ENCODE results near the gene PCSK2. TPM values are rescaled to one million over a fixed set of nuclear protein-coding genes. Genes with fewer than 3 reads are reported as not detected.

The PCSK2 gene
- polyA plus RNA-seq, 2 of the 4 experiments (the other 2 are of a cell fraction) = 0.01 TPM; not detected in 1

DNA sequence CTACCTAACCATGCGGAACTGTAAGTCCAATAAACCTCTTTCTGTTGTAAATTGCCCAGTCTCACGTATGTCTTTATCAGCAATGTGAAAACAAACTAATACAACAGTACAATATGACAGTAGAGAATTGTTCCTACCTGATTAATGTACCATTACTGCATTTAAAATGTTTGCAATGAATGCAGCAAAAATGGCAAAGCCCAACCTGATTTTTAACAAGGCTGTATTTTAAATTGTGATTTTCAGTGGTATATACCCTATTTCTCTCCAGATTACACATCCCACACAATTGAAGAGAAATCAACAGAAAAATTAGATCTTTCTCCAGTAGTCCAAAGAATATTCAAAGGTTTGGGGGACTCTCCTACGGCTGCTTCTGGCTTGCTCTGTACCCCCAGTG, 3.3 kb upstream of the PCSK2 start:
- no peak for TF ChIP-seq MAX (IDR thresholded peaks at IDR 0.05)
- no peak for TF ChIP-seq PHF8 (IDR thresholded peaks at IDR 0.05; ENCODE audit: borderline replicate concordance, low read depth)
- no peak for TF ChIP-seq MYC (IDR thresholded peaks at IDR 0.05; ENCODE audit: borderline replicate concordance, low read length)
- TF ChIP-seq, protein P1, sequence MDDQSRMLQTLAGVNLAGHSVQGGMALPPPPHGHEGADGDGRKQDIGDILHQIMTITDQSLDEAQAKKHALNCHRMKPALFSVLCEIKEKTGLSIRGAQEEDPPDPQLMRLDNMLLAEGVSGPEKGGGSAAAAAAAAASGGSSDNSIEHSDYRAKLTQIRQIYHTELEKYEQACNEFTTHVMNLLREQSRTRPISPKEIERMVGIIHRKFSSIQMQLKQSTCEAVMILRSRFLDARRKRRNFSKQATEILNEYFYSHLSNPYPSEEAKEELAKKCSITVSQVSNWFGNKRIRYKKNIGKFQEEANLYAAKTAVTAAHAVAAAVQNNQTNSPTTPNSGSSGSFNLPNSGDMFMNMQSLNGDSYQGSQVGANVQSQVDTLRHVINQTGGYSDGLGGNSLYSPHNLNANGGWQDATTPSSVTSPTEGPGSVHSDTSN (IDR thresholded peaks at IDR 0.05) = no peak
- TF ChIP-seq ZSCAN20 (CRISPR knock-in tag; IDR thresholded peaks at IDR 0.05) = no peak
- TF ChIP-seq CBX8 (IDR thresholded peaks at IDR 0.05) = no peak
- no peak for TF ChIP-seq SMC3 (IDR thresholded peaks at IDR 0.05)
- no peak for TF ChIP-seq HOXB13 (CRISPR knock-in tag; IDR thresholded peaks at IDR 0.05; ENCODE audit: low read depth)
- TF ChIP-seq RCOR1 (IDR thresholded peaks at IDR 0.05; ENCODE audit: low read depth, low read length) = no peak
- TF ChIP-seq JUN (IDR thresholded peaks at IDR 0.05) = no peak
- TF ChIP-seq GATA3 (IDR thresholded peaks at IDR 0.05; ENCODE audit: borderline replicate concordance) = no peak
- no peak for TF ChIP-seq NFE2L2 (conservative IDR thresholded peaks at IDR 0.05; ENCODE audit: low read length)
- TF ChIP-seq MAFK (IDR thresholded peaks at IDR 0.05; ENCODE audit: partially characterized antibody) = no peak
- no peak for TF ChIP-seq SREBF2 (IDR thresholded peaks at IDR 0.05)
- no peak for TF ChIP-seq RAD21 (conservative IDR thresholded peaks at IDR 0.05 in 1 of 2, IDR thresholded peaks at IDR 0.05 in 1 of 2)
- TF ChIP-seq CHD4 (IDR thresholded peaks at IDR 0.05; ENCODE audit: borderline replicate concordance) = no peak
- TF ChIP-seq TFCP2L1 (CRISPR knock-in tag; IDR thresholded peaks at IDR 0.05) = no peak
- ATAC-seq = no peak
- POLR2A ChIA-PET = no interaction called here
- 24% methylated on average over 3 of the region's 3 CpGs for WGBS (ENCODE audit: missing lambda C conversion rate)
- Histone ChIP-seq H3K9me3 (no peaks in the 10 kb centered on the region), H3K4me2 (no peak overlapping the region), H3K4me1 (peaks cover 7% of the 10 kb centered on the region), H3K4me3 (no peak overlapping the region), H3K27ac (no peak overlapping the region)
- CTCF ChIA-PET = no interaction called here
- no peak for FAIRE-seq
- no peak for DNase-seq (ENCODE audit: low read depth in 1 of 2, low spot score in 1 of 2)

DNA sequence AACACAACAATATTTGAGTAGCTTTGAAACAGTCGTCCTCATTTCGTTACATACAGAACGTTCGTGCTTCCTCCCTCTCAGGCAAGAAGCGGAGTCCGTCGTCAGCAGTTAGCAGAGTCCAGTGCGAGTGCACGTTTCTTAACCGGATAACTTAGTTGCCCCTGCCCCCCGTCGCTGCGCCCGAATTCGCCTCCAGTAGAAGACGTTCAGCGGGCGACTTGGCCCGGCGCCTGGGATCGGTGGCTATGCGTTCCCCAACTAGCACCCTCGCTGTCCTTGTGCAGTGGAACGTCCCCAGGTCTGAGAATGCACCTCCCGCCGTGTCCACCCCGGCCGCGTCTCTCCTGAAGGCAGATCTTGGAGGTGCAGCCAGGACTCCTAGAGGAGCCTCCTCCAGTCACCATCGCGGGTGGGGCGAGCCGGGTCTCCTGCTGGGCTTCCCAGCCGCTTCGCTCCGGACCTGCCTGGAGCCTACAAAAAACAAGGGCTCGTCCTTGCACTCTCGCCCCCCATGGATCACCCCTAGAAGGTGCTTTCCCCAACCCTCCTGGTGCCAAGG, 910 bp upstream of the PCSK2 start:
- no peaks in the 10 kb centered on the region for H3K9me3 ChIP-seq
- DNase-seq (ENCODE audit: low read depth in 1 of 2, low spot score in 1 of 2) (no peak), ATAC-seq (peak; percentile 22 to 52; a peak in 4 of 6 replicates), FAIRE-seq (no peak)
- CTCF ChIA-PET = no interaction called here
- POLR2A ChIA-PET = no interaction called here
- peak overlapping the region; percentile 45 for H3K4me3 ChIP-seq
- TF ChIP-seq NFE2L2 (conservative IDR thresholded peaks at IDR 0.05; ENCODE audit: low read length) (no peak), CBX8 (IDR thresholded peaks at IDR 0.05) (0 out of 2 replicates have a peak, but pooled peaks have one; percentile 20)
- peaks cover 7% of the 10 kb centered on the region for H3K4me1 ChIP-seq
- 7% methylated on average over 37 of the region's 38 CpGs for WGBS (ENCODE audit: missing lambda C conversion rate)
- no peak overlapping the region for H3K27ac ChIP-seq
- peak overlapping the region; percentile 85 for H3K4me2 ChIP-seq

DNA sequence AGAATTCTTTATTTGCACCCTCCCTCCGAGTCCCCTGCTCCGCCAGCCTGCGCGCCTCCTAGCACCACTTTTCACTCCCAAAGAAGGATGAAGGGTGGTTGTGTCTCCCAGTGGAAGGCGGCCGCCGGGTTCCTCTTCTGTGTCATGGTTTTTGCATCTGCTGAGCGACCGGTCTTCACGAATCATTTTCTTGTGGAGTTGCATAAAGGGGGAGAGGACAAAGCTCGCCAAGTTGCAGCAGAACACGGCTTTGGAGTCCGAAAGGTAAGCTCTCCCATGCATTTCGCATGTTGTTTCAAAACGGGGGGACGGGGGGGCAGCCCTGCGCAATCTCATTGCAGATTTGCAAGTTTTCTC, 357 bp downstream of the PCSK2 start:
- H3K4me2 ChIP-seq = peak overlapping the region; percentile 85
- peak; percentile 15 to 49; a peak in 3 of 6 replicates for ATAC-seq
- WGBS (ENCODE audit: missing lambda C conversion rate) = 1% methylated on average over 17 of the region's 17 CpGs
- no peaks in the 10 kb centered on the region for H3K9me3 ChIP-seq
- peaks cover 7% of the 10 kb centered on the region for H3K4me1 ChIP-seq
- CTCF ChIA-PET = interaction anchor here (0.9 kb wide), 1 partner anchor 23 kb away, joined by 3 read pairs; no protein-coding TSS in a partner anchor
- POLR2A ChIA-PET = no interaction called here
- no peak overlapping the region for H3K27ac ChIP-seq
- no peak for FAIRE-seq
- peak overlapping the region; percentile 45 for H3K4me3 ChIP-seq
- DNase-seq (ENCODE audit: low read depth in 1 of 2, low spot score in 1 of 2) = no peak
- TF ChIP-seq RCOR1 (IDR thresholded peaks at IDR 0.05; ENCODE audit: low read depth, low read length) (no peak), CHD2 (IDR thresholded peaks at IDR 0.05; ENCODE audit: low read length, partially characterized antibody) (no peak), RFX5 (IDR thresholded peaks at IDR 0.05) (no peak), ESRRA (IDR thresholded peaks at IDR 0.05; ENCODE audit: borderline replicate concordance, low read length) (no peak), TP53 (CRISPR knock-in tag; IDR thresholded peaks at IDR 0.05) (no peak), MAX (IDR thresholded peaks at IDR 0.05) (no peak)
- TF ChIP-seq, protein P2, sequence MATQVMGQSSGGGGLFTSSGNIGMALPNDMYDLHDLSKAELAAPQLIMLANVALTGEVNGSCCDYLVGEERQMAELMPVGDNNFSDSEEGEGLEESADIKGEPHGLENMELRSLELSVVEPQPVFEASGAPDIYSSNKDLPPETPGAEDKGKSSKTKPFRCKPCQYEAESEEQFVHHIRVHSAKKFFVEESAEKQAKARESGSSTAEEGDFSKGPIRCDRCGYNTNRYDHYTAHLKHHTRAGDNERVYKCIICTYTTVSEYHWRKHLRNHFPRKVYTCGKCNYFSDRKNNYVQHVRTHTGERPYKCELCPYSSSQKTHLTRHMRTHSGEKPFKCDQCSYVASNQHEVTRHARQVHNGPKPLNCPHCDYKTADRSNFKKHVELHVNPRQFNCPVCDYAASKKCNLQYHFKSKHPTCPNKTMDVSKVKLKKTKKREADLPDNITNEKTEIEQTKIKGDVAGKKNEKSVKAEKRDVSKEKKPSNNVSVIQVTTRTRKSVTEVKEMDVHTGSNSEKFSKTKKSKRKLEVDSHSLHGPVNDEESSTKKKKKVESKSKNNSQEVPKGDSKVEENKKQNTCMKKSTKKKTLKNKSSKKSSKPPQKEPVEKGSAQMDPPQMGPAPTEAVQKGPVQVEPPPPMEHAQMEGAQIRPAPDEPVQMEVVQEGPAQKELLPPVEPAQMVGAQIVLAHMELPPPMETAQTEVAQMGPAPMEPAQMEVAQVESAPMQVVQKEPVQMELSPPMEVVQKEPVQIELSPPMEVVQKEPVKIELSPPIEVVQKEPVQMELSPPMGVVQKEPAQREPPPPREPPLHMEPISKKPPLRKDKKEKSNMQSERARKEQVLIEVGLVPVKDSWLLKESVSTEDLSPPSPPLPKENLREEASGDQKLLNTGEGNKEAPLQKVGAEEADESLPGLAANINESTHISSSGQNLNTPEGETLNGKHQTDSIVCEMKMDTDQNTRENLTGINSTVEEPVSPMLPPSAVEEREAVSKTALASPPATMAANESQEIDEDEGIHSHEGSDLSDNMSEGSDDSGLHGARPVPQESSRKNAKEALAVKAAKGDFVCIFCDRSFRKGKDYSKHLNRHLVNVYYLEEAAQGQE (IDR thresholded peaks at IDR 0.05) = no peak

All from A549 (cell line).